Activated CD4-positive, alpha-beta T cell treated with anti-CD3 and anti-CD28 coated beads, Interleukin-2, amount 10 ng/mL, durations not matched to agents 24 days and 14 days (primary cell): ENCODE results near the gene OMG. TPM values are rescaled to one million over a fixed set of nuclear protein-coding genes. Genes with fewer than 3 reads are reported as not detected.

ENCODE experiments used
- total RNA-seq: library from RNA; stranded (reverse); gene quantifications from 2 replicates; pipeline ENCODE4 v1.2.3, GENCODE V29; 2022

Gene OMG
- total RNA-seq, 1 donor from 2014 or later, result 0.35 TPM

Other genes starting within 250 kb of the OMG start
- gene NF1, start 202.3 kb downstream of the OMG start, total RNA-seq, result 28.5 and 28.9 TPM in 2 replicates
- gene EVI2B, start 16.8 kb upstream of the OMG start, total RNA-seq, result 16.6 and 18.7 TPM in 2 replicates
- 30.4 and 31.5 TPM in 2 replicates for gene EVI2A, start 24.4 kb upstream of the OMG start, total RNA-seq
- gene RAB11FIP4, start 94.4 kb upstream of the OMG start, total RNA-seq, result 24.3 and 26.4 TPM in 2 replicates